GM18505 (cell line): ENCODE measurements around the gene INPP5A.
"Not testable (repeated sequence)": the region's sequence is repeated elsewhere in the genome, so short reads cannot be mapped to it uniquely, and the experiment has no call there.

Experiments
- ATAC-seq: cut with Tn5 transposase; IDR thresholded peaks from one replicate; pipeline ENCODE4 v1.9.1; 2021; ENCODE audit not compliant: unreplicated experiment
- POLR2A ChIP-seq: IDR thresholded peaks from 4 replicates; pipeline ENCODE4 v1.6.1; 2011; ENCODE audit warnings: borderline replicate concordance; ENCODE audit not compliant: insufficient read depth, insufficient read length; ENCODE audit errors: extremely low read depth

The INPP5A gene

DNA sequence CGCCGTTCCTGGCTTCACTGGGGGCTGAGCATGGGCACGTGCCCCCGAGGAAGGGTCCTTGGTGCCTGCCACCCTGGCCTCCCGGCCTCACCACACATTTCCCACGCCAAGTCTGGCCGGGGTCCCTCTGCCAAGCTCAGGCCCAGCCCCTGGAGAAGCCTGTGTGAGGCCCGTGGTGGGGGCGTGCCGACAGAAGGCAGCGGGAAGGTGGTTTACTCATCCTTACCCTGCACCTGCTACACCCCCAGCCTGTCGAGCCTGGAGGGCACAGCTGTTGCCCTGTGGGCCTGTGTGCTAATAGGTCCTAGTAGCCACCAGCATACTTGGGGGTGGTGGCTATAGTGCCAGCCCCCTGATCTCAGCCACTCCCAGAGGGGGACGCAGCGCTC lies 201.6 kb downstream of the INPP5A start:
- TF ChIP-seq POLR2A = no peak
- no peak for ATAC-seq

DNA sequence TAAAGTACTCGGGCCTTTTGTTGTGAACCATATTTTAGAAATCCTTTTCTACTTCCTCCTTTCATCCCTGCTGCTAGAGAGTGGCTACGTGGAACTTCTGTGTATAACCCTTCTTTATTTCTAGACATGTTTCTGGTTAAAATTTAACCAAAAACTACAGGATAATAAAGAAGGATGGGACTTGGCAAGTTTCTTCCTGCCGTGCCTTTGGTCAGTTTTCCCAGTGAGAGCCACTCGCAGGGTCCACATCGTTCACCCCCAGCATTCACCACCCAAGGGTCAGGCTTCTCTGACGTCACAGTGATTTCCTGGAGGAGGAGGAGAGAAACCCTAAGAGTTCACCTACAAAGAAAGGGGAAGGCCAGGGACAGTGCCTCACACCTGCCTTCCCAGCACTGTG lies 203.0 kb downstream of the INPP5A start:
- no peak for TF ChIP-seq POLR2A
- no peak for ATAC-seq

GRCh38 chr10:132742167-132742836 lies 204.7 kb downstream of the INPP5A start:
- no peak for TF ChIP-seq POLR2A

DNA sequence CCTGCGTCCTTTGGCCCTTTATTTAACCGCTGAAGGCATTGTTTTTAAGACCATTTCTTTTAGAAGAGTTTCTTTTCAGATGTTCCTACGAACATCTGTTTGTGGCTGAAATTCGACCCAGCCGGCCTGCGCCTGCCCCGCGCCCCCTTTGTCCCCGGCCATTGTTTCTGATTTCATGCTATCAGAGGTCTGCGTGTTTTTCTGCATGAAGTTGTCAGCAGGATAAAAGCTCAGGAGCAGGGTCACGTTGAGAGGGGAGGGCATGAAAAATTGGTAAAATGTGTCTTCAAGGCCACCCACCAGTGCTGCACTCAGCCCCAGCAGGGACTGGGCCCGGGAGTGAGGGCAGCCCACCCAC lies 205.2 kb downstream of the INPP5A start:
- ATAC-seq = no peak
- TF ChIP-seq POLR2A = no peak

More at GRCh38 chr10:132742167-132742836, 204.7 kb downstream of the INPP5A start:
- no peak for ATAC-seq

- ATAC-seq = not testable (repeated sequence)
Observed at GRCh38 chr10:132743196-132743924, 205.8 kb downstream of the INPP5A start.

DNA sequence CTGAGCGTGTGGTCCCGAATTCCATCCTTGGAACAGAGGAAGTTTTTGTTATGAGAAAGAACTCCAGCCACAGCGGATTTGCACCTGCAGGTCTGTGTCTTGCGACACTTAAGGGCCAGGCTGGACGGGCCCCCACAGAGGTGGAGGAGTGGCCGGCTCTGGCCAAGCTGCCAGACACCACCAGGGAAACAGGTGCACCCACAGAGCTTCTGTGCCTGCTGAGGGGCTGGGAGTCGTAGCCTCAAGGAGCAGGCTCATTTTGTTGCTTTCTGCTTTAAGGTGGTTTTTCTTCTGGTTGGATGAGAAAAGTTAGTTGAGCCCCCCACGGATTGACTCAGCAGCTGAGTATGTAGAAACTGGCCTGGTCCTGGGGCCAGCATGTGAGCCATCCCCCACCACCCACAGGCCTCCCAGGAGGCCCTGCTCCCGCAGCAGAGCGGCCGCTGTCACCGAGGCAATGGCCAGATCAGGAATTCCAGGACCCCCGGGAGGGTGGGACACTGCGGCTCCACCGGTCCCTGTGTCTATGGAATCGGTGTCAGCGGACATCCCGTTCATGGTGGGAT lies 206.4 kb downstream of the INPP5A start:
- no peak for TF ChIP-seq POLR2A
- ATAC-seq = no peak

- no peak for TF ChIP-seq POLR2A
- ATAC-seq = no peak
Observed at GRCh38 chr10:132744839-132745238, 207.3 kb downstream of the INPP5A start.

DNA sequence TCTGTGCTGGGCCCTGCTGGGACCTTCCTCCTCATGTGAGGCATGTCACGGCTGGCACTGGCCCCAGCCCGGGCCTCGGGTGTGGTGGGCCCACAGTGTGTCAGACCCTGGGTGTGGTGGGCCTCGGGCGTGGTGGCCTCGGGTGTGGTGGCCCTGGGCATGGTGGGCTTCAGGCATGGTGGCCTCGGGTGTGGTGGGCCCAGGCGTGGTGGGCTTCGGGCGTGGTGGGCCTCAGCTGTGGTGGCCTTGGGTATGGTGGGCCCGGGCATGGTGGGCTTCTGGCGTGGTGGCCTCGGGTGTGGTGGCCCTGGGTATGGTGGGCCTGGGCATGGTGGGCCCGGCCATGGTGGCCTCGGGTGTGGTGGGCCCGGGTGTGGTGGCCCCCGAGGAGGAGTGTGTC lies 207.9 kb downstream of the INPP5A start:
- ATAC-seq = no peak
- no peak for TF ChIP-seq POLR2A

- ATAC-seq = no peak
- TF ChIP-seq POLR2A = no peak
Observed at GRCh38 chr10:132745971-132746370, 208.4 kb downstream of the INPP5A start.

DNA sequence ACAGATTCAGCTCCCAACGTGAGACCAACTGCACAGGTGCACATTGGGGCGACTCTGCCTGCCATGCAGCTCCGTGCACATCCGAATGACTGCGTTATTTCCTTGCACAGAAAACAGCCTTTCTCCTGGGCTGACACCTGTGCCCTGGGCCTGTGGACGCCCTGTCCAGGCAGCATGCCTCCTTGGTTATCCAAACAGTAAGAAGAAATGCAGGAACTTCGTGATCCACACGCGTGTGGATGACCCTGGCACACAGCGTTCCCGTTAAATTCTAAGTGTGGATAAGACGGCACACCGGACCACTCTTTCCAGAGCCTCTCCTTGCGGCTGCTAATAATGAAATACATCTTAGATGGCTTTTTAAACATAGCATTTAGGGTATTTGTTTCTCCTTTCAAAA lies 208.8 kb downstream of the INPP5A start:
- TF ChIP-seq POLR2A = no peak
- ATAC-seq = no peak

DNA sequence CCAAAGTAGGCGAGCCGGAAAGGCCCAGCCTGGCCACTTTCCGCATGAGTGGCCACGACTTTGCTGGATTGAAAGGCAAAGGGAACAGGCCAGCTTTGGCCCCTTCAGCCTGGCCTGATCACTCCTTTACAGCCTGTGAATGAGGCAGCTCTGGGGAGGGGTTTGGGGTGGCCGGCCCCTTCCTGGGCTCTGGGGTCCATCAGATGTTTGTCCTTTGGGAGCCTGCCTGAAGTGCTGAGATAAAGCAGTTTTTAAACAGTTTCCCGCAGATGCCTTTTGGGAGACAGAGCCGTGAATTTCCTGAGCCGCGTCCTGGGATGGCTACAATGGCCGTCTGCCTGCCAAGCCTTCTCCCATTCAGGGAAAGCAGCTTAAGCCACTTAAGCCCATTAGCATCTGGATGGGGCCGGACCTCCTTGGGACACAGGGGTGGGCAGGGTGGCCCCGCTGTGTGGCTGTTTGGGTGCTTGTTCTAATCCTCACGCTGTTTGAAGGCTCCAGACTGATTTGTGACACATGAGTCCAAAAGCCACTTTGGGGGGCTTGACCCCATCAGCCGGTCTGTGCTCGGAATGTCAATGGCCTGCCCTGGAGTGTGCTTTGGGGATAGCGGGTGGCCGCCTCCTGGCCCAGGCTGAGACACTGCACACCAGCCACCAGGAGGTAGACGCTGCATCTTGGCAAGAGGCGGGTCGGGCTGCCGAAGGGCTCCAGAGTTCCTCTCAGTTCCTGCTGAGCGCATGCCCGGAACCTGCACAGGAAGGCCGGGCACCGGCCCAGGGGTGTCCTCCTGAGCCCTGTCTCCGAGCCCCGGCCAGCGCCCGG lies 209.4 kb downstream of the INPP5A start:
- TF ChIP-seq POLR2A = no peak
- no peak for ATAC-seq

- no peak for TF ChIP-seq POLR2A
- no peak for ATAC-seq
Observed at GRCh38 chr10:132748135-132748534, 210.5 kb downstream of the INPP5A start.

- TF ChIP-seq POLR2A = no peak
- no peak for ATAC-seq
Observed at GRCh38 chr10:132748545-132749370, 211.2 kb downstream of the INPP5A start.
